ENCODE data around the gene NWD2. TPM values are rescaled to one million over a fixed set of nuclear protein-coding genes. Genes with fewer than 3 reads are reported as not detected.
A peak's percentile ranks its signal among the peaks of the same experiment; 100 is the strongest.

Gene NWD2
- total RNA-seq, 1 experiment from 2014 or later: not detected

DNA sequence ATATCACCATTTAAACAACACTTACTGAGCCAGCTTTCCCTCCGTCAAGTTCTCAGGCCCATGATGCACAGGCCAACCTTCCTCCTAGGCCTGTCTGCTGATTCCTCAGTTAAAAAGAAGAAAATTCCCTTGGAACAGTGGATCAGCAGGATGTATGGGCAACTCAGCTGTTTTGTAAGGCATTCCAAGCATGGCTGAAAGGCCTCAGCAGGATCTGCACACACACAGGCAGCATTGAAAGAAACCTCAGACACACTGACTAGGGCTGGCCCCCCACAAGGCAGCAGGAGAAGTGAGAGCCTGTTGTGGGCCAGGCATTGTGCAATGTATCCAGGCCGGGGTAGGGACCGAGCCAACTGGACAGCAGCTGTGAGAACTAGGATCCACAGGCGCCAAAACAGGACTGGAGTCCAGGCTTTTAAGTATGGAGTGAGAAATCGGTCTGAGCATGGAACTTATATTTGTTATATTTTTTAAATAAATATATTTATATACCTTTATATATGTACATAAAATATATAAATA, 171.4 kb downstream of the NWD2 start:
- no peaks in the 10 kb centered on the region for H3K79me2 ChIP-seq (ENCODE audit: insufficient read depth, low read length)
- no peaks in the 10 kb centered on the region for H3K36me3 Mint-ChIP-seq (ENCODE audit: insufficient read depth in 1 of 3, low read depth in 3 of 3)
- H2BK120ac ChIP-seq (ENCODE audit: low read depth, low read length, poor library complexity, severe bottlenecking): no peak overlapping the region
- no peaks in the 10 kb centered on the region for H3K23me2 ChIP-seq (ENCODE audit: insufficient read length, low read depth, low read length, poor library complexity, severe bottlenecking)
- H3K4me1 ChIP-seq (ENCODE audit: insufficient read depth, low read length): no peaks in the 10 kb centered on the region
- H2AFZ ChIP-seq (ENCODE audit: low read length): no peak overlapping the region
- no peak overlapping the region for H4K5ac ChIP-seq (ENCODE audit: insufficient read length, low read depth, low read length)
- DNase-seq: peak; percentile 33
- H3K4me3 Mint-ChIP-seq: no peak overlapping the region
- H3K56ac ChIP-seq (ENCODE audit: insufficient read length, low read depth, low read length): no peak overlapping the region
- no peak overlapping the region for H2AK5ac ChIP-seq (ENCODE audit: insufficient read length, low read length)
- H3K27ac Mint-ChIP-seq: peak overlapping the region; percentile 28 to 74 (median 64); a peak in 3 of 7 replicates
- no peak overlapping the region for H2BK15ac ChIP-seq (ENCODE audit: low read depth, low read length)
- H3K14ac ChIP-seq (ENCODE audit: insufficient read depth, low read length): no peak overlapping the region
- H3K27me3 Mint-ChIP-seq (ENCODE audit: low read depth): no peaks in the 10 kb centered on the region; the same call in 1 of the 2 replicates
- no peak overlapping the region for H3K23ac ChIP-seq (ENCODE audit: insufficient read length, low read depth, low read length)
- H4K20me1 ChIP-seq (ENCODE audit: control insufficient read depth, insufficient read depth, insufficient read length): no peaks in the 10 kb centered on the region
- H3K9ac ChIP-seq (ENCODE audit: extremely low read depth, insufficient read length, low read length): no peak overlapping the region
- H3K4me2 ChIP-seq (ENCODE audit: insufficient read depth, insufficient read length, low read length): no peak overlapping the region
- no peak overlapping the region for H3T11ph ChIP-seq (ENCODE audit: low read length)
- no peaks in the 10 kb centered on the region for H3K9me3 ChIP-seq (ENCODE audit: control insufficient read depth, low read depth, low read length)
- no peak overlapping the region for H3K18ac ChIP-seq (ENCODE audit: insufficient read length, low read depth, low read length)
- no peak overlapping the region for H3K4ac ChIP-seq (ENCODE audit: low read depth, low read length)
- no peak overlapping the region for H3K27ac ChIP-seq (ENCODE audit: insufficient read length, low read depth, low read length)
- no peak overlapping the region for H4K91ac ChIP-seq (ENCODE audit: insufficient read length, low read depth, low read length)
- H3K79me1 ChIP-seq (ENCODE audit: insufficient read depth, low read depth, low read length, poor library complexity, severe bottlenecking): no peaks in the 10 kb centered on the region
- peaks cover 4 to 6% of the 10 kb centered on the region in 2 experiments for H3K4me1 Mint-ChIP-seq
- peaks cover 2 to 7% of the 10 kb centered on the region in 2 experiments; a peak in 3 of 5 replicates for H3K9me3 Mint-ChIP-seq
- H2BK5ac ChIP-seq (ENCODE audit: insufficient read length, low read length): no peak overlapping the region
- no peak overlapping the region for H2BK12ac ChIP-seq (ENCODE audit: insufficient read length, low read depth, low read length)
- no peak overlapping the region for H4K8ac ChIP-seq (replicated peaks; ENCODE audit: insufficient read length, low read depth, low read length)
- H3K27me3 ChIP-seq (ENCODE audit: insufficient read depth, low read length): no peaks in the 10 kb centered on the region
- no peak for TF ChIP-seq CTCF (conservative IDR thresholded peaks at IDR 0.05)
- WGBS (ENCODE audit: extremely low coverage, insufficient read length, low lambda C conversion rate): no CpG with 5 or more reads among the region's 5 CpGs
- H2BK20ac ChIP-seq (ENCODE audit: low read depth, low read length, poor library complexity, severe bottlenecking): no peak overlapping the region

All from H9 (cell line).